Transverse colon (tissue), 4 donors: ENCODE results near the gene NT5C2. TPM values are rescaled to one million over a fixed set of nuclear protein-coding genes. Genes with fewer than 3 reads are reported as not detected.
A peak's percentile ranks its signal among the peaks of the same experiment; 100 is the strongest.

Experiments used
- DNase-seq: peaks from one replicate; pipeline ENCODE4 v3.0.0-alpha.2; 2019
- H3K27ac ChIP-seq, 4 donors: fragments of 200-600 bp; sonication (generic); 2 replicates each; pipeline ENCODE4 v1.5.1; 2016 to 2018; ENCODE audit warnings: inconsistent platforms in 4 of 4
- H3K27me3 ChIP-seq: fragments of 200-600 bp; sonication (generic); 2 replicates; pipeline ENCODE4 v1.5.1; 2017; ENCODE audit warnings: inconsistent platforms
- H3K36me3 ChIP-seq, 4 donors: fragments of 200-600 bp; sonication (generic); 2 replicates each; pipeline ENCODE4 v1.5.1; 2017 to 2019; ENCODE audit warnings: inconsistent platforms in 4 of 4
- H3K4me1 ChIP-seq, 4 donors: fragments of 200-600 bp; sonication (generic); 2 replicates each; pipeline ENCODE4 v1.5.1; 2017 to 2020; ENCODE audit warnings: inconsistent platforms in 4 of 4
- H3K4me3 ChIP-seq, 4 donors: fragments of 200-600 bp; sonication (generic); 1 replicate in 1 of 4; 2 replicates in 3 of 4; pipeline versions ENCODE4 v1.5.1 to v1.6.1; 2017 to 2019; ENCODE audit warnings: inconsistent platforms in 4 of 4
- H3K9me3 ChIP-seq, 2 donors: fragments of 200-600 bp; sonication (generic); 2 replicates each; pipeline ENCODE4 v1.5.1; 2017 to 2019; ENCODE audit warnings: inconsistent platforms in 2 of 2
- EP300 ChIP-seq: sonication (generic); formaldehyde crosslinking; IDR thresholded peaks from one replicate; pipeline ENCODE4 v1.6.1; 2017; ENCODE audit warnings: antibody characterized with exemption, low read depth
- POLR2A ChIP-seq: fragments of 450-650 bp; IDR thresholded peaks from one replicate; pipeline ENCODE4 v1.6.1; 2016; ENCODE audit warnings: antibody characterized with exemption, mild to moderate bottlenecking, moderate library complexity
- POLR2AphosphoS5 ChIP-seq, 3 donors: sonication (generic); formaldehyde crosslinking; IDR thresholded peaks; one replicate each; pipeline ENCODE4 v1.6.1; 2016; ENCODE audit warnings: antibody characterized with exemption in 3 of 3
- WGBS, 2 donors: methylation state at CpG; one replicate each; pipeline ENCODE4 v1.1.5; 2018; ENCODE audit warnings: low coverage in 1 of 2; 5-methylcytosine and 5-hydroxymethylcytosine counted together
- in situ Hi-C, 4 donors: fragments of 200-750 bp; cut with MboI; loops; one replicate each; pipeline versions ENCODE4 v1.15.0 to v1.15.1; 2017; ENCODE audit warnings: low sequenced_read_pairs in 3 of 4, low pct_ligation_motif_present in 1 of 4, low pct_unique_long_range_greater_than_20kb in 1 of 4
- intact Hi-C: fragments of 100-400 bp; cut with DNase I; formaldehyde crosslinking; loops from one replicate; pipeline ENCODE4 v1.15.1; 2023; ENCODE audit warnings: low total_unique reads
- total RNA-seq, 4 donors: library from RNA; depleted of rRNA; stranded (reverse); fragments of >200 nt; gene quantifications; one replicate each; pipeline ENCODE4 v1.1.0, GENCODE V29; 2016
- TF ChIP-seq, protein P1 (sequence below), 5 experiments: fragments of 200-600 bp in 3 of 5; fragments of 450-650 bp in 2 of 5; sonication (generic) in 3 of 5; IDR thresholded peaks; 1 replicate in 2 of 5; 2 replicates in 3 of 5; pipeline ENCODE4 v1.5.1; 2016 to 2017; ENCODE audit warnings: antibody characterized with exemption in 5 of 5, inconsistent platforms in 3 of 5, mild to moderate bottlenecking in 2 of 5, moderate library complexity in 1 of 5

NT5C2 gene
- total RNA-seq, 4 donors from 2014 or later: 77.1 to 135 (median 105) TPM

DNA sequence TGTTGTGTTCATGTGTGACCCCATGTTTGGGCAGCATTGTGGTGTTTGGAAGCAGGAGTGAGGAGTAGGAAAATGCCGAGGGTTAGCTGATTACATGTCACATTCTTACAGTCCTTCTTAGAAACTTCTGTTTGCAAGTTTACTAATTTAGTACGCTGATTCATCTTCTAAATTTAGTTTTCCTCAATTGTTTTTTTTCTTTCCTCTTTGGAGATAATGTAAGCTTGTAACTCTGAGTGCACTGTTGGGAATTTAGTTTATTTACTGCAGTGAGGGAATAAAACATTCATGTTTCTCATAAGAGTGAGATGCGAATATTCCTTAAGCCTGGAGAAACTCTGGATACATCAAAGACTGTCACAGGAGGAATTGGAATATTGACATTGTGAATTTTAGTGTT lies 135.0 kb downstream of the NT5C2 start:
- no peak for DNase-seq
- no peaks in the 10 kb centered on the region for H3K9me3 ChIP-seq
- no peaks in the 10 kb centered on the region for H3K36me3 ChIP-seq
- no peak overlapping the region for H3K4me3 ChIP-seq
- in situ Hi-C loops (loop anchor here in 3 of 4 donors (10.0 to 25.0 kb wide), 2 partner anchors 133 to 321 kb away; partner anchors contain the start of gene WBP1L (in 2 of the 3)), intact Hi-C loops (no loop called here)
- H3K27ac ChIP-seq: no peak overlapping the region
- TF ChIP-seq POLR2A (no peak), POLR2AphosphoS5 (IDR thresholded peaks at IDR 0.05) (no peak), EP300 (no peak)
- TF ChIP-seq, protein P1, sequence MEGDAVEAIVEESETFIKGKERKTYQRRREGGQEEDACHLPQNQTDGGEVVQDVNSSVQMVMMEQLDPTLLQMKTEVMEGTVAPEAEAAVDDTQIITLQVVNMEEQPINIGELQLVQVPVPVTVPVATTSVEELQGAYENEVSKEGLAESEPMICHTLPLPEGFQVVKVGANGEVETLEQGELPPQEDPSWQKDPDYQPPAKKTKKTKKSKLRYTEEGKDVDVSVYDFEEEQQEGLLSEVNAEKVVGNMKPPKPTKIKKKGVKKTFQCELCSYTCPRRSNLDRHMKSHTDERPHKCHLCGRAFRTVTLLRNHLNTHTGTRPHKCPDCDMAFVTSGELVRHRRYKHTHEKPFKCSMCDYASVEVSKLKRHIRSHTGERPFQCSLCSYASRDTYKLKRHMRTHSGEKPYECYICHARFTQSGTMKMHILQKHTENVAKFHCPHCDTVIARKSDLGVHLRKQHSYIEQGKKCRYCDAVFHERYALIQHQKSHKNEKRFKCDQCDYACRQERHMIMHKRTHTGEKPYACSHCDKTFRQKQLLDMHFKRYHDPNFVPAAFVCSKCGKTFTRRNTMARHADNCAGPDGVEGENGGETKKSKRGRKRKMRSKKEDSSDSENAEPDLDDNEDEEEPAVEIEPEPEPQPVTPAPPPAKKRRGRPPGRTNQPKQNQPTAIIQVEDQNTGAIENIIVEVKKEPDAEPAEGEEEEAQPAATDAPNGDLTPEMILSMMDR (IDR thresholded peaks at IDR 0.05): no peak
- peaks cover 0 to 6% (median 0%) of the 10 kb centered on the region in 4 donors for H3K4me1 ChIP-seq
- H3K27me3 ChIP-seq: no peaks in the 10 kb centered on the region
- 73 to 82% methylated on average over 3 of the region's 3 CpGs for WGBS, 2 donors

- 56 to 78% methylated on average over 3 to 4 of the region's 4 CpGs for WGBS, 2 donors
- in situ Hi-C loops: loop anchor here in 3 of 4 donors (10.0 to 25.0 kb wide), 2 partner anchors 130 to 318 kb away; partner anchors contain the start of gene WBP1L (in 2 of the 3)
- intact Hi-C loops: no loop called here
- Histone ChIP-seq H3K4me1 (peaks cover 0 to 6% (median 0%) of the 10 kb centered on the region in 4 donors), H3K9me3 (no peaks in the 10 kb centered on the region), H3K27me3 (no peaks in the 10 kb centered on the region), H3K36me3 (no peaks in the 10 kb centered on the region), H3K27ac (no peak overlapping the region), H3K4me3 (no peak overlapping the region)
- DNase-seq: no peak
- TF ChIP-seq POLR2AphosphoS5 (IDR thresholded peaks at IDR 0.05) (no peak), EP300 (no peak)
- TF ChIP-seq, protein P1 (IDR thresholded peaks at IDR 0.05): no peak
Measured at GRCh38 chr10:103055105-103055504, 138.0 kb downstream of the NT5C2 start.

DNA sequence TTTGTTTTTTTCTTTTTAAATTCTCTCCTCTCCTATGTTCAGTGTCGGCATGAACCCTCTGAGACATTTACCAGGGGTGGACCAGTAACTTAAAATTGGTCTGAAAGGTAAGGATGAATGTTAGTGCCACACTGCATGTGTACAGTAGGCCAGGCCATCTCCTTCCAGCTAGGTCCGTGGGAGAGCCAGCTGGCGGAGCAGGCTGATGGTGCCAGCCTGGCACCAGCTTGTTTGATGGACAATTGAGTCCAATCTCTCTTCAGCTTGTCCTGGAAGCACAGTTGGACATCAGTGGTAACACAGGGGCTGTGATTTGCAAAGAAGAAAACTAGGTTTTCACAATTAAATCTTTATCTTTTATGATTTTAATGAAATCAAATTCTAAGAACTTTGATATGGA lies 138.5 kb downstream of the NT5C2 start:
- Histone ChIP-seq H3K4me3 (no peak overlapping the region), H3K9me3 (no peaks in the 10 kb centered on the region), H3K4me1 (peaks cover 0 to 6% (median 0%) of the 10 kb centered on the region in 4 donors), H3K36me3 (no peaks in the 10 kb centered on the region), H3K27me3 (no peaks in the 10 kb centered on the region), H3K27ac (peak overlapping the region in 1 of 4 donors; percentile 45)
- WGBS, 2 donors: 82 to 83% methylated on average over 3 of the region's 3 CpGs
- in situ Hi-C loops (loop anchor here in 3 of 4 donors (10.0 to 25.0 kb wide), 2 partner anchors 130 to 317 kb away; partner anchors contain the start of gene WBP1L (in 2 of the 3)), intact Hi-C loops (no loop called here)
- TF ChIP-seq EP300 (no peak), POLR2A (no peak), POLR2AphosphoS5 (IDR thresholded peaks at IDR 0.05) (no peak)
- TF ChIP-seq, protein P1 (IDR thresholded peaks at IDR 0.05): no peak
- DNase-seq: no peak

DNA sequence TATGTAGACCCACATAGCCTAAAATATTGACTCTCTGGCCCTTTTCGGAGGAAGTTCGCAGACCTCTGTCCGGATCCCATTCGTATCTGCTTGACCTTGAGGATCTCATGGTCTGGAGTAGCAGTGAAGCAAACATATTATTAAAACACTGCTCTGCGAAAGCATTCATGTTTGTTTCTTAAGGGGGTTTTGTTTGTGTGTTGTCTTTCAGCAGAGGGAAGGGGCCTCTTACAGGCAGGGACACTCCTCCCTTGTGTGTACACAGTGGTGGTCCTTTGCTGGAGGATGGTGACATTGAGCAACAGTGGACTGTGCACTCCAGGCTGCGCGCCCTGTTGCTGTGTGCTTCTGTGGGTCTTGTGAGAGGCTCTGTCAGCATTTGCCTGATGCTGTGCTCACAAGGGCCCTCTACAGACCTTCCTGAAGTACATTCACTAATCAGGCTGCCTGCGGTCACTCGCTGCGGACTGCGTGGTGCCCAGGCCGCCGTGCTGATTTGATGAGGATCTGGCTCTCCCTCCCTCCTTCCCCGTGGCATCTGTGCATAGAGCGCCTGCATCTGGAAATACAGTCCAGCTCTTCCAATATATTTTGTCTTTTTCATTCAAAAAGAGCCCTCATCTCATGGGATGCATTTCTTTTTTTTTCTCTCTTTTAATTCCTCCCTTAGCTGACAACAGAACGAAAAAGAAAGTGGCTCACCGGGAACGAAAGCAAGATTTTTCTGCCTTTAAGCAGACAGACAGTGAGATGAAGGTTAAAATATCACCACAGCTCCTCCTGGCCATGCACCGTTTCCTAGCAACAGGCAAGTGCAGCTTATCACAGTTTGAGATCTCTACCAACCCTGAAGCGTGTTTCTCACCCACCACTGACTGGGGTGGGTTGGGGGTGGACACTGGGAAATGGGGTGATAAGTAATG lies 139.2 kb downstream of the NT5C2 start:
- Histone ChIP-seq H3K9me3 (no peaks in the 10 kb centered on the region), H3K27ac (peak overlapping the region in 3 of 4 donors; percentile 34 to 70 (median 45)), H3K4me1 (peaks cover 0 to 6% (median 0%) of the 10 kb centered on the region in 4 donors), H3K27me3 (no peaks in the 10 kb centered on the region), H3K4me3 (peak overlapping the region in 2 of 4 donors; percentile 11 to 27), H3K36me3 (no peaks in the 10 kb centered on the region)
- DNase-seq: peak; percentile 51
- in situ Hi-C loops: loop anchor here in 3 of 4 donors (10.0 to 25.0 kb wide), 2 partner anchors 129 to 317 kb away; partner anchors contain the start of gene WBP1L (in 2 of the 3)
- TF ChIP-seq POLR2AphosphoS5 (IDR thresholded peaks at IDR 0.05) (no peak), EP300 (no peak), POLR2A (no peak)
- TF ChIP-seq, protein P1 (IDR thresholded peaks at IDR 0.05): peak in 1 of 5 experiments; percentile 22
- intact Hi-C loops: no loop called here
- WGBS, 2 donors: 49 to 62% methylated on average over 12 to 20 of the region's 20 CpGs
